GM12878 (cell line): ENCODE results near the gene NUDT1.

ENCODE experiments used
- BCL11A ChIP-seq: IDR thresholded peaks from 2 replicates; pipeline ENCODE4 v1.6.1; 2011; ENCODE audit warnings: low read depth, low read length
- CREM ChIP-seq: IDR thresholded peaks from 2 replicates; pipeline ENCODE4 v1.6.1; 2014; ENCODE audit warnings: antibody characterized with exemption, low read depth
- FOS ChIP-seq: IDR thresholded peaks from 3 replicates; pipeline ENCODE4 v1.6.1; 2011; ENCODE audit warnings: borderline replicate concordance; ENCODE audit not compliant: insufficient read length; ENCODE audit errors: extremely low read depth
- PML ChIP-seq: IDR thresholded peaks from 2 replicates; pipeline ENCODE4 v1.6.1; 2012; ENCODE audit warnings: low read length, inconsistent platforms
- POLR2A ChIP-seq: IDR thresholded peaks from 2 replicates; pipeline ENCODE4 v1.6.1; 2011; ENCODE audit warnings: low read depth, mild to moderate bottlenecking, low read length
- SMC3 ChIP-seq: IDR thresholded peaks from 2 replicates; pipeline ENCODE4 v1.6.1; 2011; ENCODE audit warnings: low read length, improper control_type of control experiment, borderline replicate concordance
- YY1 ChIP-seq: IDR thresholded peaks from 2 replicates; pipeline ENCODE4 v1.6.1; 2011; ENCODE audit warnings: low read depth, mild to moderate bottlenecking, low read length
- ZBTB4 ChIP-seq: fragments of 450-650 bp; formaldehyde crosslinking; IDR thresholded peaks from 2 replicates; pipeline ENCODE4 v1.4.0; 2022; ENCODE audit warnings: mild to moderate bottlenecking, moderate library complexity
- ZNF24 ChIP-seq: fragments of 450-650 bp; IDR thresholded peaks from 2 replicates; pipeline ENCODE4 v1.6.1; 2017; ENCODE audit warnings: antibody characterized with exemption, mild to moderate bottlenecking
- TF ChIP-seq, protein P1 (sequence below), 3 experiments: IDR thresholded peaks in 2 of 3; conservative IDR thresholded peaks in 1 of 3; 2 replicates each; pipeline ENCODE4 v1.5.1; 2011; ENCODE audit warnings: low read depth in 3 of 3, low read length in 3 of 3, mild to moderate bottlenecking in 3 of 3, control low read depth in 2 of 3, moderate library complexity in 2 of 3, inconsistent platforms in 1 of 3, mixed read lengths in 1 of 3; ENCODE audit not compliant: control insufficient read depth in 2 of 3, insufficient read depth in 1 of 3; ENCODE audit errors: extremely low read depth in 1 of 3

GRCh38 chr7:2289111-2289586 lies 47.1 kb downstream of the NUDT1 start:
- TF ChIP-seq POLR2A (no peak), SMC3 (no peak), CREM (no peak), ZBTB4 (CRISPR knock-in tag) (no peak), PML (no peak), ZNF24 (no peak), BCL11A (no peak), FOS (no peak), YY1 (no peak)
- TF ChIP-seq, protein P1, sequence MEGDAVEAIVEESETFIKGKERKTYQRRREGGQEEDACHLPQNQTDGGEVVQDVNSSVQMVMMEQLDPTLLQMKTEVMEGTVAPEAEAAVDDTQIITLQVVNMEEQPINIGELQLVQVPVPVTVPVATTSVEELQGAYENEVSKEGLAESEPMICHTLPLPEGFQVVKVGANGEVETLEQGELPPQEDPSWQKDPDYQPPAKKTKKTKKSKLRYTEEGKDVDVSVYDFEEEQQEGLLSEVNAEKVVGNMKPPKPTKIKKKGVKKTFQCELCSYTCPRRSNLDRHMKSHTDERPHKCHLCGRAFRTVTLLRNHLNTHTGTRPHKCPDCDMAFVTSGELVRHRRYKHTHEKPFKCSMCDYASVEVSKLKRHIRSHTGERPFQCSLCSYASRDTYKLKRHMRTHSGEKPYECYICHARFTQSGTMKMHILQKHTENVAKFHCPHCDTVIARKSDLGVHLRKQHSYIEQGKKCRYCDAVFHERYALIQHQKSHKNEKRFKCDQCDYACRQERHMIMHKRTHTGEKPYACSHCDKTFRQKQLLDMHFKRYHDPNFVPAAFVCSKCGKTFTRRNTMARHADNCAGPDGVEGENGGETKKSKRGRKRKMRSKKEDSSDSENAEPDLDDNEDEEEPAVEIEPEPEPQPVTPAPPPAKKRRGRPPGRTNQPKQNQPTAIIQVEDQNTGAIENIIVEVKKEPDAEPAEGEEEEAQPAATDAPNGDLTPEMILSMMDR (IDR thresholded peaks at IDR 0.05 in 2 of 3, conservative IDR thresholded peaks at IDR 0.05 in 1 of 3; ENCODE audit: control insufficient read depth in 2 of 3, extremely low read depth in 1 of 3, insufficient read depth in 1 of 3, low read depth in 3 of 3, low read length in 3 of 3) = no peak
